ENCODE data around the gene HSDL1. TPM values are rescaled to one million over a fixed set of nuclear protein-coding genes. Genes with fewer than 3 reads are reported as not detected.

The HSDL1 gene
- total RNA-seq, 1 experiment from 2014 or later = 13.3 TPM

DNA sequence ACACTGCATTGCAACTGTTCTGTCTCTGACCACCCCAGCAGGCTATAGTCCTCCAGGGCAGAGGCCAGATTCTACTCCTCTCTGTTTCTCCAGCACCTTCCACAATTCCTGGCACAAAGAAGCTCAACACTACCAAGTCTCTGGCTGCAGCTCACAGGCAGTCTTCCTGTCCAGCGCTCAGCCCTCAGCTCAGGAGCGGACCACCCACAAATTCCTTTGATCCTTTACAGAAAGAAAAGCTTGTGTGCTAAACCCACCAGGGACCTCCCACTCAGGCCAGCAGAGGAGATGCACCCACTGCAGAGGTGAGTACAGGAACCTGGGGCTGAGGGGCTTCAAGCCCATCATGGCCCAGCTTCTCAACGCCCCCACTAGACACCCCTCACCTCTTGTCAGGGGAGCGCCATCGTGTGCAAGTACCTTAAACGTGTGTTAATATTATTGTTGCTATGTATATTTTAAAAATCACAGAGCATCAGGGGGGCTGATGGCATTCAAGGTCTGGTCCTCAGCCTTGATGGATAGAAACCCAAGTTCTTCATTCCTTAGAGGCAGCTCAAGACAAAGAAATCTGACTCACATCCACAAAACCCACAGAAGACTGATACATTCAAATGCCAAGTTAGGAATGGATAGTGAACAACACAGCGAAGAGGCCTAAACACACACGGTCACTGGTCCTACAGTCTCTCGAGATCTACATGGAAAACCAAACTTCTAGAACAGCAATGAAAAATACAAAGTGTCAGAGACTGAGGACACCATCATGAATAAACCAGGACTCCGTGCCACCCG lies 8.4 kb downstream of the HSDL1 start:
- Histone ChIP-seq H3K27me3 (ENCODE audit: low read length) (no peaks in the 10 kb centered on the region), H3K4me1 (ENCODE audit: insufficient read depth, low read length) (peaks cover 8% of the 10 kb centered on the region), H3K36me3 (ENCODE audit: low read depth, low read length) (no peaks in the 10 kb centered on the region), H3F3A (ENCODE audit: low read length, unreplicated experiment) (no peaks in the 10 kb centered on the region), H3K4me2 (ENCODE audit: low read length) (no peak overlapping the region), H4K20me1 (ENCODE audit: low read length) (no peaks in the 10 kb centered on the region), H3K27ac (ENCODE audit: low read length) (no peak overlapping the region), H3K9me2 (replicated peaks; ENCODE audit: low read length) (no peaks in the 10 kb centered on the region), H2AFZ (ENCODE audit: low read length) (no peak overlapping the region), H3K9ac (ENCODE audit: low read length) (no peak overlapping the region), H3K4me3 (ENCODE audit: low read length) (no peak overlapping the region), H3K9me3 (ENCODE audit: low read length) (no peaks in the 10 kb centered on the region), H3K79me2 (ENCODE audit: low read length) (peaks cover 9% of the 10 kb centered on the region)
- DNase-seq (no peak), ATAC-seq (no peak)
- intact Hi-C loops (cut with micrococcal nuclease) = no loop called here
- no TSS peak for BruUV-seq (replicated peaks)
- ChIA-PET POLR2A (ENCODE audit: unreplicated experiment) (no interaction called here), CTCF (no interaction called here)
- TF ChIP-seq CTCF (conservative IDR thresholded peaks at IDR 0.05; ENCODE audit: low read depth, low read length) = no peak

DNA sequence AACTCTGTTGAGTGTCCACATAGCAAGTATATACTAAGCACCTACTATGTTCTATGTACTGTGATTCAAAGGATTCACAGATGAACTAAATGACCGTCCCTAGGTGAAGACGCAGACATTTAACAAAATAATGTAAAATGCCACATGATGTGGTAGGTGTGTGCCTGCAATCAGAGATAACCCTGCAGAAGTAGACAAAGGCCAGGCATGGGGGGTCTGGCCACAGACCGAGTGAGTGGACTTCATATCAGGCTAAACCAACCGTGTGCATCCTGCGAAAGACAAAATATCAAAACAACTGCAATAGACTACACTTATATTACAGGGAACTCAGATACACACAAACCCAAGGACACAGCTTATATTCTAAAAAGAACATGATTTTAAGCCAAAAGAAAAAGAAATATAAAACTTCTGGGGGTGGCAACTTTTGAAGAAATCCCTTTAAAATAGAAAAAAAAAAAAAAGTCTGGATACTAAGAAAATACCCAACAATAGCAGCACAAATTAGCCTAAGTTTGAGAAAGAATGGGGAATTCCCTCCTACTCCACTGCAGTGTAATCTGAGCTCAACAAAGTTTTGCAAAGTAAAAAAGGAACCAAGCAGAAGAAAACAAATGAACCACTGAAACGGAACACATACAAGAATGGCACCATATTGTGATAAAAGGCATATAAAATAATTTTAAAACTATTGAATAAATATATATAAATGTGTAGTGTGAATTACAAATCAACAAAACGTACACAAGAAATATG lies 12.3 kb downstream of the HSDL1 start:
- no peak for ATAC-seq
- CTCF ChIA-PET = no interaction called here
- intact Hi-C loops (cut with micrococcal nuclease) = no loop called here

More for the DNA sequence above, 12.3 kb downstream of the HSDL1 start:
- Histone ChIP-seq H3K4me3 (ENCODE audit: low read length) (no peak overlapping the region), H3F3A (ENCODE audit: low read length, unreplicated experiment) (no peaks in the 10 kb centered on the region), H3K79me2 (ENCODE audit: low read length) (peaks cover 4% of the 10 kb centered on the region; the same call in 1 of the 2 replicates), H3K4me2 (ENCODE audit: low read length) (no peak overlapping the region), H3K36me3 (ENCODE audit: low read depth, low read length) (no peaks in the 10 kb centered on the region; the same call in 1 of the 2 replicates), H4K20me1 (ENCODE audit: low read length) (no peaks in the 10 kb centered on the region), H3K27ac (ENCODE audit: low read length) (no peak overlapping the region), H3K9me3 (ENCODE audit: low read length) (no peaks in the 10 kb centered on the region), H3K9me2 (replicated peaks; ENCODE audit: low read length) (no peaks in the 10 kb centered on the region), H3K9ac (ENCODE audit: low read length) (no peak overlapping the region), H2AFZ (ENCODE audit: low read length) (no peak overlapping the region), H3K4me1 (ENCODE audit: insufficient read depth, low read length) (no peaks in the 10 kb centered on the region), H3K27me3 (ENCODE audit: low read length) (no peaks in the 10 kb centered on the region)
- DNase-seq = no peak
- POLR2A ChIA-PET (ENCODE audit: unreplicated experiment) = interaction anchor here (0.7 kb wide), 1 partner anchor 62 kb away, joined by 16 read pairs; no protein-coding TSS in a partner anchor
- no TSS peak for BruUV-seq (replicated peaks)
- TF ChIP-seq EZH2 (IDR thresholded peaks at IDR 0.05; ENCODE audit: low read length, unreplicated experiment) = no peak
- no peak for TF ChIP-seq CTCF (conservative IDR thresholded peaks at IDR 0.05; ENCODE audit: low read depth, low read length)
- TF ChIP-seq EZH2phosphoT487 (IDR thresholded peaks at IDR 0.05; ENCODE audit: borderline replicate concordance, low read length) = no peak

Measured in PC-3 (cell line).